ENCODE data around the gene C16orf54. TPM values are rescaled to one million over a fixed set of nuclear protein-coding genes. Genes with fewer than 3 reads are reported as not detected.

C16orf54 gene
- total RNA-seq, 1 experiment from 2014 or later = 0.15 TPM

DNA sequence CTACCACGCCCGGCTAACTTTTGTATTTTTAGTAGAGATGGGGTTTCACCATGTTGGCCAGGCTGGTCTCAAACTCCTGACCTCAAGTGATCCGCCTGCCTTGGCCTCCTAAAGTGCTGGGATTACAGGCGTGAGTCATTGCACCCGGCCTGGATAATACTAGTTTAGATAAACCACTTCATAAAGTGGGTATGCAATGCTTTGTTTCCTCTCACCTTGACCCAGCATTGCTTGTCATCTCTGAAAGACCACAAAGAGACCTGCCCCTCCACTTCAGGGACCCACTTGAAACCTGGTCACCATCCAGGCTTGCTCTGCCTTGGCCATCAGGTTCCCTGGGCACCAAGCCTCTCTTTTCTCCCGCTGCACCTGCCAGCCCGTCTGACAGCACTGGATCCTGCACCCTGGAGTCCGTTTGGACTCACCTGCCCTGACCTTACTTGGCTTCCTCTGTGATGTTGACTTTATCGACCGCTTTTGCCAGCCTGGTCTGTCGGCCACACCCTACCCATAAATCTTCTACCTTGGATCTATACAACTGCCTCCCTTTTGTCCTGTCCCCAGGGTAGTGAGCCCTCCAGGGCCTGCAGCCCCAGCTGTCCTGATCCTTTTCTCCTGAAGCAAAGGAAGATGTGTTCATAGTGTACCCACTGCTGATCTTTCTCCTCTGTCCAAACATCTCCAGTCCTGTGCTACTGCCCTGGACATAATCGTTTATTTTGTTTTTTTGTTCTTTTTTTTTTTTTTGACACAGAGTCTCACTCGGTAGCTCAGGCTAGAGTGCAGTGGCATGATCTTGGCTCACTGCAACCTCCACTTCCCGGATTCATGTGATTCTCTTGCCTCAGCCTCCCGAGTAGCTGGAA is 19.6 kb upstream of the C16orf54 start:
- Histone ChIP-seq H3K36me3 (ENCODE audit: control insufficient read depth in 1 of 2, insufficient read depth in 2 of 2, low read length in 2 of 2) (no peaks in the 10 kb centered on the region), H2AFZ (ENCODE audit: low read depth, low read length, poor library complexity, severe bottlenecking) (peak overlapping the region; percentile 36), H3K9me3 (ENCODE audit: control insufficient read depth in 1 of 2, insufficient read depth in 1 of 2, low read depth in 1 of 2, low read length in 2 of 2) (no peaks in the 10 kb centered on the region), H3K79me2 (ENCODE audit: insufficient read depth, low read length) (no peaks in the 10 kb centered on the region), H3K27ac (ENCODE audit: low read depth, low read length) (peak overlapping the region; percentile 17; the same call in 1 of the 2 replicates), H3K4me2 (ENCODE audit: low read length) (peak overlapping the region; percentile 59), H3K9ac (ENCODE audit: low read length) (0 out of 2 replicates have a peak overlapping the region, but pooled peaks have one; percentile 1), H3K4me3 (replicated peaks in 1 of 2; ENCODE audit: low read depth in 1 of 2, low read length in 2 of 2) (peak overlapping the region in 1 of 2 experiments; percentile 16; a peak in 1 of 4 replicates), H3K27me3 (ENCODE audit: insufficient read depth, low read length) (no peaks in the 10 kb centered on the region), H3K4me1 (ENCODE audit: control insufficient read depth in 1 of 2, insufficient read depth in 2 of 2, low read length in 2 of 2) (peaks cover 18 to 20% of the 10 kb centered on the region in 2 experiments), H3K9me2 (ENCODE audit: insufficient read depth) (no peaks in the 10 kb centered on the region), H4K20me1 (ENCODE audit: insufficient read depth) (no peaks in the 10 kb centered on the region)
- no TSS peak for BruUV-seq (replicated peaks)
- intact Hi-C loops (cut with micrococcal nuclease) = no loop called here
- DNase-seq (ENCODE audit: low read depth, low spot score) (peak; percentile 50), ATAC-seq (peak; percentile 90)
- CTCF ChIA-PET = no interaction called here
- RAD21 ChIA-PET (ENCODE audit: low non-redundant PET in 1 of 2, low total read pairs in 2 of 2, uncharacterized antibody in 2 of 2, unreplicated experiment in 2 of 2) = no interaction called here
- POLR2A ChIA-PET = no interaction called here
- TF ChIP-seq SIN3A (IDR thresholded peaks at IDR 0.05; ENCODE audit: low read depth) (no peak), EGR1 (IDR thresholded peaks at IDR 0.05; ENCODE audit: low read depth) (no peak), RAD21 (IDR thresholded peaks at IDR 0.05; ENCODE audit: low read depth) (0 out of 2 replicates have a peak, but pooled peaks have one; percentile 5), TCF7L2 (IDR thresholded peaks at IDR 0.05; ENCODE audit: borderline replicate concordance, extremely low read depth, insufficient read depth, insufficient read length) (peak; percentile 38), JUND (IDR thresholded peaks at IDR 0.05) (0 out of 2 replicates have a peak, but pooled peaks have one; percentile 8)
- TF ChIP-seq, protein P1, sequence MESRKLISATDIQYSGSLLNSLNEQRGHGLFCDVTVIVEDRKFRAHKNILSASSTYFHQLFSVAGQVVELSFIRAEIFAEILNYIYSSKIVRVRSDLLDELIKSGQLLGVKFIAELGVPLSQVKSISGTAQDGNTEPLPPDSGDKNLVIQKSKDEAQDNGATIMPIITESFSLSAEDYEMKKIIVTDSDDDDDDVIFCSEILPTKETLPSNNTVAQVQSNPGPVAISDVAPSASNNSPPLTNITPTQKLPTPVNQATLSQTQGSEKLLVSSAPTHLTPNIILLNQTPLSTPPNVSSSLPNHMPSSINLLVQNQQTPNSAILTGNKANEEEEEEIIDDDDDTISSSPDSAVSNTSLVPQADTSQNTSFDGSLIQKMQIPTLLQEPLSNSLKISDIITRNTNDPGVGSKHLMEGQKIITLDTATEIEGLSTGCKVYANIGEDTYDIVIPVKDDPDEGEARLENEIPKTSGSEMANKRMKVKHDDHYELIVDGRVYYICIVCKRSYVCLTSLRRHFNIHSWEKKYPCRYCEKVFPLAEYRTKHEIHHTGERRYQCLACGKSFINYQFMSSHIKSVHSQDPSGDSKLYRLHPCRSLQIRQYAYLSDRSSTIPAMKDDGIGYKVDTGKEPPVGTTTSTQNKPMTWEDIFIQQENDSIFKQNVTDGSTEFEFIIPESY (IDR thresholded peaks at IDR 0.05; ENCODE audit: extremely low read depth, insufficient replicate concordance, low read length) = peak; percentile 10
- TF ChIP-seq, protein P2, sequence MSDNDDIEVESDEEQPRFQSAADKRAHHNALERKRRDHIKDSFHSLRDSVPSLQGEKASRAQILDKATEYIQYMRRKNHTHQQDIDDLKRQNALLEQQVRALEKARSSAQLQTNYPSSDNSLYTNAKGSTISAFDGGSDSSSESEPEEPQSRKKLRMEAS (IDR thresholded peaks at IDR 0.05) = no peak
- TF ChIP-seq, protein P3, sequence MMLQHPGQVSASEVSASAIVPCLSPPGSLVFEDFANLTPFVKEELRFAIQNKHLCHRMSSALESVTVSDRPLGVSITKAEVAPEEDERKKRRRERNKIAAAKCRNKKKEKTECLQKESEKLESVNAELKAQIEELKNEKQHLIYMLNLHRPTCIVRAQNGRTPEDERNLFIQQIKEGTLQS (IDR thresholded peaks at IDR 0.05) = no peak
